Fibroblast of lung (primary cell): Measurements from ENCODE around the gene GBP7. TPM values are rescaled to one million over a fixed set of nuclear protein-coding genes. Genes with fewer than 3 reads are reported as not detected.

Source experiments
- DNase-seq, 2 donors: peaks; one replicate each; pipeline versions ENCODE4 v3.0.0 to v3.0.0-alpha.2; 2010; ENCODE audit warnings: low read depth in 2 of 2
- H2AFZ ChIP-seq: 2 replicates; pipeline ENCODE4 v1.5.1; 2012; ENCODE audit warnings: low read length, control low read depth, inconsistent platforms
- H3K27ac ChIP-seq: 2 replicates; pipeline ENCODE4 v1.5.1; 2011; ENCODE audit warnings: low read length, control low read depth; ENCODE audit not compliant: insufficient read depth
- H3K27me3 ChIP-seq: 2 replicates; pipeline ENCODE4 v1.5.1; 2011; ENCODE audit warnings: mild to moderate bottlenecking, low read length; ENCODE audit not compliant: control insufficient read depth, insufficient read depth
- H3K36me3 ChIP-seq: 2 replicates; pipeline ENCODE4 v1.5.1; 2011; ENCODE audit warnings: low read length; ENCODE audit not compliant: control insufficient read depth, insufficient read depth
- H3K4me1 ChIP-seq: 2 replicates; pipeline ENCODE4 v1.5.1; 2011; ENCODE audit warnings: low read length; ENCODE audit not compliant: control insufficient read depth, insufficient read depth; ENCODE audit errors: extremely low read depth
- H3K4me2 ChIP-seq: 2 replicates; pipeline ENCODE4 v1.5.1; 2011; ENCODE audit warnings: low read length, control low read depth; ENCODE audit not compliant: insufficient read depth; ENCODE audit errors: extremely low read depth
- H3K4me3 ChIP-seq, 4 experiments: fragments of 200-600 bp in 1 of 4; sonication (generic) in 1 of 4; replicated peaks in 1 of 4; 2 replicates each; pipeline ENCODE4 v1.5.1; 2011 to 2016; ENCODE audit warnings: low read length in 4 of 4, low read depth in 3 of 4, mild to moderate bottlenecking in 3 of 4, control low read depth in 2 of 4, inconsistent platforms in 1 of 4, mixed read lengths in 1 of 4; ENCODE audit not compliant: insufficient read depth in 1 of 4; ENCODE audit errors: control extremely low read depth in 1 of 4
- H3K79me2 ChIP-seq: 2 replicates; pipeline ENCODE4 v1.5.1; 2012; ENCODE audit warnings: mild to moderate bottlenecking, low read length, inconsistent platforms; ENCODE audit not compliant: control insufficient read depth, insufficient read depth
- H3K9ac ChIP-seq: 2 replicates; pipeline ENCODE4 v1.5.1; 2011; ENCODE audit warnings: mild to moderate bottlenecking, low read length, control low read depth; ENCODE audit not compliant: insufficient read depth
- H3K9me3 ChIP-seq: 2 replicates; pipeline ENCODE4 v1.5.1; 2012; ENCODE audit warnings: low read depth, low read length; ENCODE audit not compliant: control insufficient read depth, insufficient read depth
- H4K20me1 ChIP-seq: 2 replicates; pipeline ENCODE4 v1.5.1; 2011; ENCODE audit warnings: low read length; ENCODE audit not compliant: control insufficient read depth, insufficient read depth; ENCODE audit errors: extremely low read depth
- EZH2 ChIP-seq: IDR thresholded peaks from 2 replicates; pipeline ENCODE4 v1.5.1; 2012; ENCODE audit warnings: low read length, control low read depth, mild to moderate bottlenecking; ENCODE audit errors: missing control alignments
- polyA plus RNA-seq, 2 donors: library from polyadenylated mRNA; depleted of rRNA in 1 of 2; stranded (reverse) in 1 of 2; unstranded in 1 of 2; fragments of >200 nt; gene quantifications; 2 replicates each; pipeline ENCODE4 v1.2.1, GENCODE V29; 2011 to 2012; ENCODE audit warnings: missing spikeins in 1 of 2
- total RNA-seq: library from RNA; depleted of rRNA; stranded (reverse); fragments of >200 nt; gene quantifications from 2 replicates; pipeline ENCODE4 v1.2.1, GENCODE V29; 2014
- TF ChIP-seq, protein P1 (sequence below), 2 donors: IDR thresholded peaks in 1 of 2; conservative IDR thresholded peaks in 1 of 2; 1 replicate in 1 of 2; 2 replicates in 1 of 2; pipeline ENCODE4 v1.5.1; 2011 to 2012; ENCODE audit warnings: low read length in 2 of 2, control low read depth in 1 of 2, inconsistent platforms in 1 of 2, low read depth in 1 of 2, mild to moderate bottlenecking in 1 of 2

Gene GBP7
- total and polyA plus RNA-seq, 2 donors (not counting 1 experiment from before 2014, with no cell fraction given): not detected

GRCh38 chr1:89121641-89122040, 54.2 kb downstream of the GBP7 start:
- no peak overlapping the region for H3K9ac ChIP-seq
- peaks cover 2% of the 10 kb centered on the region for H3K36me3 ChIP-seq
- DNase-seq: no peak
- no peak overlapping the region for H3K4me3 ChIP-seq
- no peak overlapping the region for H2AFZ ChIP-seq
- no peak for TF ChIP-seq EZH2
- TF ChIP-seq, protein P1, sequence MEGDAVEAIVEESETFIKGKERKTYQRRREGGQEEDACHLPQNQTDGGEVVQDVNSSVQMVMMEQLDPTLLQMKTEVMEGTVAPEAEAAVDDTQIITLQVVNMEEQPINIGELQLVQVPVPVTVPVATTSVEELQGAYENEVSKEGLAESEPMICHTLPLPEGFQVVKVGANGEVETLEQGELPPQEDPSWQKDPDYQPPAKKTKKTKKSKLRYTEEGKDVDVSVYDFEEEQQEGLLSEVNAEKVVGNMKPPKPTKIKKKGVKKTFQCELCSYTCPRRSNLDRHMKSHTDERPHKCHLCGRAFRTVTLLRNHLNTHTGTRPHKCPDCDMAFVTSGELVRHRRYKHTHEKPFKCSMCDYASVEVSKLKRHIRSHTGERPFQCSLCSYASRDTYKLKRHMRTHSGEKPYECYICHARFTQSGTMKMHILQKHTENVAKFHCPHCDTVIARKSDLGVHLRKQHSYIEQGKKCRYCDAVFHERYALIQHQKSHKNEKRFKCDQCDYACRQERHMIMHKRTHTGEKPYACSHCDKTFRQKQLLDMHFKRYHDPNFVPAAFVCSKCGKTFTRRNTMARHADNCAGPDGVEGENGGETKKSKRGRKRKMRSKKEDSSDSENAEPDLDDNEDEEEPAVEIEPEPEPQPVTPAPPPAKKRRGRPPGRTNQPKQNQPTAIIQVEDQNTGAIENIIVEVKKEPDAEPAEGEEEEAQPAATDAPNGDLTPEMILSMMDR (conservative IDR thresholded peaks at IDR 0.05 in 1 of 2, IDR thresholded peaks at IDR 0.05 in 1 of 2; ENCODE audit: low read depth in 1 of 2, low read length in 2 of 2): no peak
- H3K27me3 ChIP-seq: no peaks in the 10 kb centered on the region
- no peak overlapping the region for H3K27ac ChIP-seq
- no peaks in the 10 kb centered on the region for H4K20me1 ChIP-seq
- no peaks in the 10 kb centered on the region for H3K79me2 ChIP-seq
- no peaks in the 10 kb centered on the region for H3K9me3 ChIP-seq
- H3K4me2 ChIP-seq: no peak overlapping the region
- peaks cover 6% of the 10 kb centered on the region for H3K4me1 ChIP-seq

DNA sequence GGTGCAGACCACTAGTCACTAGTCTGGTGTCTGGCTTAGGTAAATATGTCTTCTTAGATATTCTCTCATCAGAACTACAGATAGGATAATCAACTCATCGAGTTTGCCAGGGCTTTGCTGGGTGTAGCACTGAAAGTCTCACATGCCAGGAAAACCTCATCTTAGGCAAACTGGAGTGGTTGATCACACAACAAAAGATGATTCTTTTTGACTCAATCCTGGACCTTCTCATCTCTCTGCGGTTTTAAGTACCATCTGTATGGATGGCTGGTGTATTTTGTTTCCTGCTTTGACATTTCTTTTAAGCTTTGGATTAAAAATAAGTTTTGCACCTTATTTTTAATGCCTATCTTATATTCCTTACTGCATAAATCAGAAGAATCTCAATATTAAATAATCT, 61.1 kb downstream of the GBP7 start:
- Histone ChIP-seq H3K36me3 (peaks cover 2% of the 10 kb centered on the region), H3K9ac (no peak overlapping the region), H3K27me3 (no peaks in the 10 kb centered on the region), H3K4me1 (no peaks in the 10 kb centered on the region), H3K27ac (no peak overlapping the region), H3K4me2 (no peak overlapping the region), H3K9me3 (no peaks in the 10 kb centered on the region), H2AFZ (no peak overlapping the region), H4K20me1 (no peaks in the 10 kb centered on the region), H3K4me3 (no peak overlapping the region), H3K79me2 (no peaks in the 10 kb centered on the region)
- DNase-seq: no peak
- TF ChIP-seq, protein P1 (conservative IDR thresholded peaks at IDR 0.05 in 1 of 2, IDR thresholded peaks at IDR 0.05 in 1 of 2; ENCODE audit: low read depth in 1 of 2, low read length in 2 of 2): no peak
- no peak for TF ChIP-seq EZH2

GRCh38 chr1:89112871-89113613, 62.8 kb downstream of the GBP7 start:
- Histone ChIP-seq H3K27ac (no peak overlapping the region), H3K9me3 (no peaks in the 10 kb centered on the region), H3K4me1 (no peaks in the 10 kb centered on the region), H3K27me3 (no peaks in the 10 kb centered on the region), H3K4me3 (no peak overlapping the region), H3K79me2 (no peaks in the 10 kb centered on the region), H2AFZ (no peak overlapping the region), H4K20me1 (no peaks in the 10 kb centered on the region), H3K4me2 (no peak overlapping the region), H3K9ac (no peak overlapping the region), H3K36me3 (peaks cover 2% of the 10 kb centered on the region)
- TF ChIP-seq, protein P1 (conservative IDR thresholded peaks at IDR 0.05 in 1 of 2, IDR thresholded peaks at IDR 0.05 in 1 of 2; ENCODE audit: low read depth in 1 of 2, low read length in 2 of 2): no peak
- TF ChIP-seq EZH2: no peak
- DNase-seq: no peak
